ENCODE results near the gene CHST13.

Gene CHST13, protein sequence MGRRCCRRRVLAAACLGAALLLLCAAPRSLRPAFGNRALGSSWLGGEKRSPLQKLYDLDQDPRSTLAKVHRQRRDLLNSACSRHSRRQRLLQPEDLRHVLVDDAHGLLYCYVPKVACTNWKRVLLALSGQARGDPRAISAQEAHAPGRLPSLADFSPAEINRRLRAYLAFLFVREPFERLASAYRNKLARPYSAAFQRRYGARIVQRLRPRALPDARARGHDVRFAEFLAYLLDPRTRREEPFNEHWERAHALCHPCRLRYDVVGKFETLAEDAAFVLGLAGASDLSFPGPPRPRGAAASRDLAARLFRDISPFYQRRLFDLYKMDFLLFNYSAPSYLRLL

DNA sequence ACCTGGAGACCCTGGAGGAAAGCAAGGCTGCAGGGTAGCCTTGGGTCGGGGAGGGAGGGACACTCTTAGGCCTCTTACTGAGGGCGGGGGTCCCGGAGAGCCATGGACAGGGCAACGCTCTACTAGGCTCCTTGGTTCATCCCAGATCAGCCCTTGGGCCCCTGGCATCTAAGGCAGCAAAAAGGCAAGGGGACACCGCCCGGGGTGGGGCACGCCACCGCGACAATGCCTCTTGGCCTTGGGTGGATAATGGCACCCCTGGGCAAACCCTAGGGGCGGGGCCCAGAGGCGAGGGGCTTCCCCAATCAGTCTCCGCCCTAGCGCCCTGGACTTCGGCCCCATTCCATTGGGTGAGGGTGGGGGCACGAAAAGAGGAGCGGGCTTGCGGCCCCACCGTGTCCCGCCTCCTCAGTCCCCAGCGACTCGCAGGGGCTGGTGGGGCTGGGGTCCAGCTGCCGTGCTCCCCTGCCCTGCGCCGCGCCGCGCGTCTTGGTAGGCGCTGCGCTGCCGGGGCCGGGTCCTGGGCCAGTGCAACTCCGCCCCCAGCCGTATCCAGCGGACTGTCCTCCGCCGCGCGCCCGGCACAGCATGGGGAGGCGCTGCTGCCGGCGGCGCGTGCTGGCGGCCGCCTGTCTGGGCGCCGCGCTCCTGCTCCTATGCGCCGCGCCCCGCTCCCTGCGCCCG, at the start of gene CHST13:
CHST13 (plus strand) TSS at position 411 of the 684 bp plus-strand sequence; CDS start at position 589, 178 bp downstream.
- DNase-seq (ENCODE audit: low read depth): peak; percentile 50

GRCh38 chr3:126474498-126475412, 49.2 kb upstream of the CHST13 start:
- peak; percentile 48 for DNase-seq (ENCODE audit: low read depth)

DNA sequence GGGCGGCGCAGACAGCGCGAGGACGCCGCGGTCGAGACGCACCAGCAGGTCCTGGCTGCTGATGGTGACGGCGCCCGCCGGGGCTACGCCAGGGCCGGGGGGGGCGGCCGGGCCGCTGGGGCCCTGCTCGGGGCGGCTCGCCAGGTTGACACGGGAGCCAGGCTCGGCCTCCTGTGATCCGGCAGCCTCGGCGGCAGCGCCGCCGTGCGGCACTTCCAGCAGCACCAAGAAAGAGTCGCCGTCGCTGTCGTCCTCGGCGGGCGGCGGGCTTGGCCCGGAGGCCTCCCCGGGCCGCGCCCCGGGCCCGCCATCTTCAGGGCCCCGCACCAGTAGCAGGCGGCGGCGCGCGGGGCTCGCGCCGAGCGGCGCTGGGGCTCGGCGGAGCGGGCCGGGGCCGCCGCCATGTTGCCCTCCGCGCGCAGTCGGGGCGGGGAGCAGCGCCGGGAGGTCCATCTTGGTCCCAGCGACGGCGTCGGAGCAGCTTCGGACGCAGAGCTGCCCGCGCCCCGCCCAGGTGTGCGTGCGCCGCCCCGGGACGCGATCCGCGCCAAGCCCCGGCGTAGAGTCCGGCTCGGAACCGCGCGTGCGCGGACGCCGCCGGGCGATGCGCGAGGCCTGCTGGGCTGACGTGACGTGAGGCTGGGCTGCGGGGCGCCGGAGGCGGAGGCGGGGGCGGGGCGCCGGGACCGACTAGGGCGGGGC, 48.4 kb upstream of the CHST13 start, which contains the start of gene ZXDC:
ZXDC (minus strand) TSS at position 479 of the 702 bp plus-strand sequence; CDS start at position 453, 26 bp downstream.
- DNase-seq (ENCODE audit: low read depth): peak; percentile 95

- DNase-seq (ENCODE audit: low read depth): no peak
Observed at GRCh38 chr3:126476166-126477060, 47.5 kb upstream of the CHST13 start.

DNA sequence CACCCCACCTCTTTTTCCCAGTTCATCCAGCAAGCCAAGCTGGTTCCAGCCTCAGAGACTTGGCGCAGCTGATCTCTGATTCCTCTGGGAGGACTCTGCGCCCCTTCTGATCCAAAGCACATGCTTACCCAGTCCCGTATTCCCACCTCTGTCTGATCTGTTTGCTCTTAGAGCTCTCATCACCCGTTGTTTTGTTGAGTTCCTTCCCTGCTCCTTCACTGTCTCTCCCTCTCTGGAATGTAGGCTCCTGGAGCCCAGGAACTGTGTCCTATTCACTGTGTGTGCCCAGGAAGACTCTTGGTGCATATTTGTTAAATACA, 46.9 kb upstream of the CHST13 start:
- DNase-seq (ENCODE audit: low read depth): no peak

DNA sequence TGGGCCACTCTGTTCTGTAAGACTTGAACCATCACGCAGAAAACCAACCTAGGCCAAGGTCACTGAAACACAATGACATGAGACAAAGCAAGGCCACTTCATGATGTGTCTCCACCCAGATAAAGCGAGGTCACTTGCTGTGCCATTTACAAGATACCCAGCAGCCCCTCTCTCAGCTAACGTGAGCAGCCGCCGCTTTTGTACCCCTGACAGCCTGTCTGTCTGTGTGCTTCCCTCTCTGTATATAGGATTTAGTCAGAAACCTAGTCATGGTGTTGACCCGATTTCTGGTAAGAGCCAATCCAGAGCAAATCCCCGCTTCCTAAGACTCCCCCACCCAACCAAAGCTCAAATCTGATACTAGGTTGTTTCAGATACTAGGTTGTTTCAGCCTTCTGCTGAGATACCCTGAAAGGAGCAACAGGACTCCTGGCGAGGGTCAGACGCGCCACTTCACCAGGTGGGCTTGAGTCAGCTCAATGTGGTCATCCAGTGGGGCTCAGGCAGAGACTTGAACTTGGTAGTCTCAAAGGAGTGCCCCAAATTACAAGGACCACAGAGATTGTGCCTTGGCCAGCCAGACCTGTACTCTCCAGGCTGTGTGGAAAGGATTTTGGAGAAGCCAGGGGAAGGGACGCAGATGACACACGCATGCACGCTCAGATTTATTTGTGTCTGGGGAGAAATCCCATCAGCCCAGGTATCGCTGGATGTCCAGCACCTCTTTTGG, 45.2 kb upstream of the CHST13 start:
- DNase-seq (ENCODE audit: low read depth): no peak

- DNase-seq (ENCODE audit: low read depth): peak; percentile 15
Observed at GRCh38 chr3:126479642-126480041, 44.3 kb upstream of the CHST13 start.

- DNase-seq (ENCODE audit: low read depth): no peak
Observed at GRCh38 chr3:126480206-126480605, 43.7 kb upstream of the CHST13 start.

DNA sequence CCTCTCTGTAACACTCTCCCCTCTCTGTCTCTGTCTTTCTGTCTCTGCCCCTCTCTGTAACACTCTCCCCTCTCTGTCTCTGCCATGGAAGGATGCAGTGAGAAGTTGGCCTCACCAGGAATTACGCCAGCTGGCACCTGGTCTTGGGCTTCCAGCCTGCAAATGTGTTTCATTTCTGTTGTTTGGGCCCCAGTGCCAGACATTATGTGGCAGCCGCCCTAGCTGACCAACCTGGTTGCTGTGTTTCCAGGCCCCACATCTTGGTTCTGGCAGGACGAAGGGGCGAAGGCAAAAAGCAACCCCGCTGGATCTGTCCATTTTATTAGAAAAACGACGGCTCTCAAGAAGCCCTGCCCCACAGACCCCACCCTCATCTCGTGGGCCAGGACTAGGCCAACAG, 43.1 kb upstream of the CHST13 start:
- DNase-seq (ENCODE audit: low read depth): no peak

- DNase-seq (ENCODE audit: low read depth): peak; percentile 58
Observed at GRCh38 chr3:126481808-126482502, 42.0 kb upstream of the CHST13 start.

DNA sequence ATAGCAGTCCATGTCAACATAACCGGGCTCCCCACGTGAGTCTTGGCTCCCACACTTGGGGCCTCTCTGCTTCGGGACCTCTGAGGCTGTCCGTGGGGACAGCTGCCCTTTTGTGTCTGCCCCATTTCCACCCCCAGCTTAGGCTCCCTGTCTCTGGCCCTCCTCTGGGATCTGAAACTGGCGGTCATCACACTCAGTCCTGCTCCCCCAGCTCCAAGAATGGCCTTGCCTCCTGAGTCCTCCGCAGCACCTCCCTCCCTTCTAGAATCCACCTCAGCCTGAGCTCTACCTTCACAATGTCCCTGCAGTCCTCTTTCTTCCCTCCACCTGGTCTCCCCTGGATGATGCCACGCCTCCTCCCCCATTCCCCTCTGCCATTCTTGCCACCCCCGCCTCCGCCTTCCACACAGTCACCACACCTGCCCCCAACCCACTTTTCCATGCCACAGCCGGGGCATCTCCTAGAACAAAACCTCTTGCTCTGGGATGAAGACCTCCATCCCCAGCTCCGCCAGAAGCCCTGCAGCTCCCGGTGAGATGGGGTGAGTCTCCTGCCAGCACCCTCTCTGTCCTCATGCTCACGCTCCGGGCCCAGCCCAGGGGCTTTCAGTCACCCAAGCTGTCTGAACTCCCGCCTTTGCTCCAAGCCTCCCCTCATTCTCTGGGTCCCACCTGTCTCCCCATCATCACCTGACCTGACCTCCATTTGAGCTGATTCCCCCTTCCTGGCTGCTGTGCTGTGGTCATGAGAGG, 41.3 kb upstream of the CHST13 start:
- no peak for DNase-seq (ENCODE audit: low read depth)

- no peak for DNase-seq (ENCODE audit: low read depth)
Observed at GRCh38 chr3:126483321-126483761, 40.6 kb upstream of the CHST13 start.

DNA sequence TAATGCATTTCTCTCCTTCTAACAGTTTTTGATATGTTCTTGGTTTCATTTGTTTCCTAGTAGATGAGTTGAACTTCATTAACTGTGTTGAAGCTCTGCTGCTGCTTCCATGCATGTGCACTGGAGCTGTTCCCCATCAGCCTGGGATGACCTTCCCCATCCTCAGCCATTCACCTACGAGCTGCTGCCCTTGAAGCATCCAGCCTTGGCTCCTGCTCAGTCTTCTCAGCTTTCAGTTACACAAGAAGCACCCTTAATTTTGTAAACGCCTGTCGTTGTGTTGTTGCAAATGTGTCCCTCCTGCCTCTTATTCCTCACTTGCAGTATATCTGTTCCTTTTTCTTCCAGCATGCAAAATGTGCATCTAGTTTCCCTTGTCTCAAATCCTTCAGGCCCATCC, 39.8 kb upstream of the CHST13 start:
- DNase-seq (ENCODE audit: low read depth): no peak

DNA sequence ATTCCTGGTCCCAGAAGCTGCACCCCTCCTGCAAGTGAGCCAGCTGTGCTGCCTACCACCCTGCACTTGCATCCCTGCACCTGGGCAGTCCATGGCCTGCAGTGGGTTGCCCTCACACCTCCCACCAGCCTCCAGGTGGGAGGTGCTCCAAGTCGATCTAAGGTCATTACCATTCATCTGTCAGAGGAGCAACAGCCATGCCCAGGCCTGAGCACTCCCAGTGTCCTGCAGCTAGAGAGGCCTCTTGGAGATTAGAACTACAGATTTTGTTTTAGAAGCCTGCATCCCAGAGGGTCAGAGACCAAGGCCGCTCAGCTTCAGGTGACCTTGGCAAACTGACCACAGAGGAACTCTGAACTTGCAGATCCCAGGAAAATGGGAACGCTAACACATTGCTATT, 39.3 kb upstream of the CHST13 start:
- no peak for DNase-seq (ENCODE audit: low read depth)

- no peak for DNase-seq (ENCODE audit: low read depth)
Observed at GRCh38 chr3:126485176-126485897, 38.6 kb upstream of the CHST13 start.

- DNase-seq (ENCODE audit: low read depth): no peak
Observed at GRCh38 chr3:126485956-126486355, 38.0 kb upstream of the CHST13 start.

DNA sequence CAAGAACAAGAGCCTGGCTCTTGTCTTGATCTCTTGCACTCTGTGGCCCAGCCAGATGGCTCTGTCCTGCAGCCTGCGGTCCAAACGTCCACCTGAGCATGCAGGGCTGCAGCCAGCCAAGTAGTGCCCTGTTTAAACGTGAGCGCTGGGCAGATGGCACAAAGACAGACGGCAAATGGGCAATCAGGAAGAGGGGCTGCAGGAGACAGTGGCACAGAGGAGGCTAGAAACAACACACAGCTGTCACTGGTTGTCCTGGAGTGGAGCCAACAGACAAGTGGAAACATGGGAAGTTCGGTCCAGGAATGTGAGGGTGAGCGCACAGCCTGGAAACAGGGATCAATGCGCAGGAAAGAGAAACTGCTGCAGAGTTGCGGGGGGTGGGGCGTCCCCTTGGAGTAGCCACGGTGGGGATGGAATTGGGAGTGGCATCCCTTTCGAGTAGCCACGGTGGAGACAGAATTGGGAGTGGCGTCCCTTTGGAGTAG, 37.6 kb upstream of the CHST13 start:
- DNase-seq (ENCODE audit: low read depth): no peak

Data from EH (cell line).